MCF 10A (cell line): ENCODE measurements around the gene KCNJ5. TPM values are rescaled to one million over a fixed set of nuclear protein-coding genes. Genes with fewer than 3 reads are reported as not detected.

Source experiments
- BruUV-seq: library from RNA; stranded (reverse); fragments of 400-500 nt; replicated peaks from 2 replicates; lab custom pipeline; 2021; lab: Mats Ljungman, UMichigan
- CTCF ChIA-PET: fragments of 300-600 bp; sonication (Branson Sonifier 250); formaldehyde crosslinking; extraction: SDS; loops from one replicate; lab custom pipeline; 2021; ENCODE audit warnings: antibody characterized with exemption, inconsistent platforms; lab: Yijun Ruan, JAX
- POLR2A ChIA-PET: fragments of 300-600, 350-650 bp; sonication (Branson Sonifier 250); formaldehyde crosslinking; extraction: SDS; loops from one replicate; lab custom pipeline; 2020; ENCODE audit warnings: antibody characterized with exemption, inconsistent platforms; lab: Yijun Ruan, JAX
- DNase-seq: peaks from one replicate; pipeline ENCODE4 v3.0.0-alpha.2; 2018; ENCODE audit not compliant: unreplicated experiment
- H3K27ac Mint-ChIP-seq: one replicate; pipeline ENCODE4 v1.8.0; 2022; ENCODE audit warnings: mild to moderate bottlenecking, low read depth, mixed read lengths; ENCODE audit not compliant: unreplicated experiment
- H3K27me3 Mint-ChIP-seq: one replicate; pipeline ENCODE4 v1.8.0; 2022; ENCODE audit warnings: mixed read lengths; ENCODE audit not compliant: insufficient read depth, unreplicated experiment
- H3K36me3 Mint-ChIP-seq: one replicate; pipeline ENCODE4 v1.8.0; 2022; ENCODE audit warnings: mild to moderate bottlenecking, moderate library complexity, mixed read lengths; ENCODE audit not compliant: insufficient read depth, unreplicated experiment
- H3K4me1 Mint-ChIP-seq: one replicate; pipeline ENCODE4 v1.8.0; 2022; ENCODE audit warnings: mixed read lengths; ENCODE audit not compliant: insufficient read depth, unreplicated experiment
- H3K4me3 Mint-ChIP-seq: one replicate; pipeline ENCODE4 v1.8.0; 2022; ENCODE audit warnings: mild to moderate bottlenecking, moderate library complexity, mixed read lengths; ENCODE audit not compliant: unreplicated experiment
- H3K9me3 Mint-ChIP-seq: one replicate; pipeline ENCODE4 v1.8.0; 2022; ENCODE audit warnings: mixed read lengths; ENCODE audit not compliant: unreplicated experiment
- intact Hi-C: fragments of 100-400 bp; cut with micrococcal nuclease; formaldehyde crosslinking; loops from 2 replicates; pipeline ENCODE4 v1.14.1; 2022
- total RNA-seq: library from RNA; stranded (reverse); gene quantifications from 2 replicates; pipeline ENCODE4 v1.2.3, GENCODE V29; 2022
- TF ChIP-seq, protein P1 (sequence below): fragments of 200-600 bp; IDR thresholded peaks from one replicate; pipeline ENCODE4 v1.8.0; 2022; ENCODE audit warnings: antibody characterized with exemption, mild to moderate bottlenecking; ENCODE audit not compliant: unreplicated experiment

KCNJ5 gene
- total RNA-seq, 1 experiment from 2014 or later: not detected

DNA sequence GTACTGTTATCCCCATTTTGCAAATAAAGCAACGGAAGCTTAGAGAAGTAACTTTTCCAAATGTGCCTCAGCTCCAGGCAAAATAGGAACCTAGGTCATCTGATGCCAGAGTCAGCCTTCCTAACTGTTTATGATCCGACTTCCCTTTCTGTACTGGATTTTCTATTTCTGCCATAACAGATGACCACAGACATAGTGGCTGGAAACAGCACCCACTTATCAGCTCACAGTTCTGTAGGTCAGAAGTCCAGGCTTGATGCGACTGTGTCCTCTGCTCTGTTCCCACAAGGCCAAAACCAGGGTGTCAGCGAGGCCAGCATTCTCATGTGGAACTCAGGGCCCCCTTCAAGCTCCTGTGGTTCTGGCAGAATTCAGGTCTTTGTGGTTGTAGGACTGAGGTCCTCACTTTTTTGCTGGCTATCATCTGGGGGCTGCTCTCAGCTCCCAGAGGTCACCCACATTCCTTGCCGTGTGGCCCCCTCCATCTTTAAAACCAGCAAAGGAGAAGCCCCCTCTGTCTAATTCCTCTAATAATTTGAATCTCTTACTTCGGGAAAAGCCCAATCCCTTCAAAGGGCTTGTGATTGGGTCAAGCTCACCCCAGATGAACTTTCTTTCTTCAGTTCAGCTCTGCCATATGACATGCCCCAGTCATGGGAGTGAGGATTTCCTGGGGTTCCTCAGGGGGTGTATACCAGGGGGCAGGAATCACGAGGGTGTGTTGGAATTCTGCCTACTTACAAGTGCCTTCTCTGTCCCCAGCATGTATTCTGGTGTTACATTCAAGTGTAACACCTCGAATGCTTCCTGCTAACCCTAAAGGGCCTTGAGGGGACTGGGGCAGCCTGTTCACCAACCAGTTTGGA is 15.3 kb downstream of the KCNJ5 start:
- no TSS peak for BruUV-seq
- H3K36me3 Mint-ChIP-seq: no peaks in the 10 kb centered on the region
- intact Hi-C loops: loop anchor here (1.0 kb wide), 1 partner anchor 22 kb away; no protein-coding TSS in a partner anchor
- CTCF ChIA-PET: interaction anchor here (0.6 to 5.8 kb wide), 16 partner anchors 9 to 481 kb away, joined by 3 to 68 read pairs (median 4); partner anchors contain the start of gene KCNJ5
- peaks cover 48% of the 10 kb centered on the region for H3K4me1 Mint-ChIP-seq
- no peak overlapping the region for H3K27ac Mint-ChIP-seq
- POLR2A ChIA-PET: interaction anchor here (0.7 to 3.2 kb wide), 3 partner anchors 11 to 50 kb away, joined by 3 to 13 read pairs (median 4); no protein-coding TSS in a partner anchor
- no peaks in the 10 kb centered on the region for H3K27me3 Mint-ChIP-seq
- TF ChIP-seq, protein P1, sequence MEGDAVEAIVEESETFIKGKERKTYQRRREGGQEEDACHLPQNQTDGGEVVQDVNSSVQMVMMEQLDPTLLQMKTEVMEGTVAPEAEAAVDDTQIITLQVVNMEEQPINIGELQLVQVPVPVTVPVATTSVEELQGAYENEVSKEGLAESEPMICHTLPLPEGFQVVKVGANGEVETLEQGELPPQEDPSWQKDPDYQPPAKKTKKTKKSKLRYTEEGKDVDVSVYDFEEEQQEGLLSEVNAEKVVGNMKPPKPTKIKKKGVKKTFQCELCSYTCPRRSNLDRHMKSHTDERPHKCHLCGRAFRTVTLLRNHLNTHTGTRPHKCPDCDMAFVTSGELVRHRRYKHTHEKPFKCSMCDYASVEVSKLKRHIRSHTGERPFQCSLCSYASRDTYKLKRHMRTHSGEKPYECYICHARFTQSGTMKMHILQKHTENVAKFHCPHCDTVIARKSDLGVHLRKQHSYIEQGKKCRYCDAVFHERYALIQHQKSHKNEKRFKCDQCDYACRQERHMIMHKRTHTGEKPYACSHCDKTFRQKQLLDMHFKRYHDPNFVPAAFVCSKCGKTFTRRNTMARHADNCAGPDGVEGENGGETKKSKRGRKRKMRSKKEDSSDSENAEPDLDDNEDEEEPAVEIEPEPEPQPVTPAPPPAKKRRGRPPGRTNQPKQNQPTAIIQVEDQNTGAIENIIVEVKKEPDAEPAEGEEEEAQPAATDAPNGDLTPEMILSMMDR: no peak
- DNase-seq: no peak
- H3K9me3 Mint-ChIP-seq: no peaks in the 10 kb centered on the region
- peak overlapping the region; percentile 72 for H3K4me3 Mint-ChIP-seq

DNA sequence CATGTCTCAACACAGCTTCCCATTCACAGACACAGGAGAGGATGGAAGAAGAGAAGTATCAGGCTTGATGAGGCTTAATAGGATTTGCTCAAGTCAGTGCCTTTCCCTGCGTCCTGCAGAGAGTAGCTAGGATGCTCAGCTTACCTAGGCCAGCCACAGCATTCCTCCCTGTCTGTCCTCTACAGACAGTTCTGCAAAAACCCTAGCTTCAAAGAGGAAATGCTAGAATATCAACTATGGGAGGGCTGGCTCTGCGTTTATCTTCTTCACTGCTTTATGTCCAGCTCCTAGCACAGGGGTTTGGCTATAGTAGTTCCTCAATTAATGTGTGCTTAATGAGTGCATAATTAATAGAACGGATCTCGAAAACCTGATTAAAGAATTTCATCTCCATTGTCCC is 16.4 kb downstream of the KCNJ5 start:
- CTCF ChIA-PET: interaction anchor here (1.1 to 5.8 kb wide), 8 partner anchors 14 to 77 kb away, joined by 4 to 68 read pairs (median 10); no protein-coding TSS in a partner anchor
- Mint-ChIP-seq H3K27me3 (no peaks in the 10 kb centered on the region), H3K27ac (no peak overlapping the region)

DNA sequence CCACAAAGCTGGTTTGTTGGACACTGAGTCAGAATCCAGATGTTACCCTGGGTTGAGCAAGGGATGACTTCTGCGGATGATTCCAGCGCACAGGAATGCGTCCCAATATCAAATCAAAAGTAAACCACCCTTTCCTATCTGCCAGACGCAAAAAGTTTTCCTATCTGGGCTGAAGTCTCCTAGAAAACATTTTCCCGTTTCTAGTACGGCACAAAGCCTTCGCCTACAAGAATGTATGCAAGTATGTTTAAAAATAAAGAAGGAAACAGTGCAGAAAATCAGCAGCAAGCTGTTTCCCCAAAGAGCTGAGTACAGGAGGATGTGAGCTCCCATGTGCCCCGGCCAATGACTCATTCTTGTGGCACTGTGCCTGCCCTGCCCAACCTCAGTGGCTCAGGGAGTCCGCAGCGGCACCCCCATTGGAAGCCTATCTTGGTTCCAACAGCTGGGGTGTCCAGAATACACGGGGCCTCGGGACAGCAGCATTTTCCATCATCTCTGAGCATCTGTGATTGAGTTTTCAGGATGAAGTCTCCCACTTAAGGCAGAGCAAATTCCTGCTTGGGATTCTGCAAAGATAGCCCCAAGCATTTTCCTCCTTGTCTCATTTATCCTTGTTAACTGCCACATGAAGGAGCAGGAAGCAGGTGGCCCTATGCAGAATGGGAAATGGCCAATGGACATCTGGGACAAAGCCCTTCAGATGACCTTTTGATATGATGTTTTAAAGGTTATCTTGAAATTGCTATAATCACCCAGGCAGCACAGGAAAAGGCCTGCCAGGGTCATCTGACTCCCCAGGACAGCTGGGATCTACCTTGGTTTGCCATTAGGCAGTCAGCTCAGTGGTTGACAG is 17.5 kb downstream of the KCNJ5 start:
- peaks cover 32% of the 10 kb centered on the region for H3K4me1 Mint-ChIP-seq
- peak; percentile 86 for DNase-seq
- TF ChIP-seq, protein P1: no peak
- no peaks in the 10 kb centered on the region for H3K27me3 Mint-ChIP-seq
- CTCF ChIA-PET: interaction anchor here (0.7 to 5.8 kb wide), 5 partner anchors 18 to 48 kb away, joined by 4 to 68 read pairs (median 18); no protein-coding TSS in a partner anchor
- intact Hi-C loops: loop anchor here (1.0 kb wide), 1 partner anchor 48 kb away; no protein-coding TSS in a partner anchor
- H3K27ac Mint-ChIP-seq: peak overlapping the region; percentile 48
- H3K9me3 Mint-ChIP-seq: no peaks in the 10 kb centered on the region
- POLR2A ChIA-PET: interaction anchor here (0.6 to 3.2 kb wide), 11 partner anchors 9 to 239 kb away, joined by 3 to 16 read pairs (median 5); partner anchors contain the start of gene TP53AIP1
- H3K4me3 Mint-ChIP-seq: peak overlapping the region; percentile 63
- no TSS peak for BruUV-seq
- H3K36me3 Mint-ChIP-seq: no peaks in the 10 kb centered on the region

More for the DNA sequence above, 16.4 kb downstream of the KCNJ5 start:
- no peak for DNase-seq
- POLR2A ChIA-PET: interaction anchor here (1.3 to 3.2 kb wide), 7 partner anchors 9 to 40 kb away, joined by 4 to 16 read pairs (median 7); no protein-coding TSS in a partner anchor
- no peak overlapping the region for H3K4me3 Mint-ChIP-seq
- BruUV-seq: no TSS peak
- peaks cover 43% of the 10 kb centered on the region for H3K4me1 Mint-ChIP-seq
- intact Hi-C loops: no loop called here
- no peaks in the 10 kb centered on the region for H3K9me3 Mint-ChIP-seq
- no peaks in the 10 kb centered on the region for H3K36me3 Mint-ChIP-seq
- TF ChIP-seq, protein P1: no peak
